ENCODE measurements around the gene ADAMTS6. TPM values are rescaled to one million over a fixed set of nuclear protein-coding genes. Genes with fewer than 3 reads are reported as not detected.

Gene ADAMTS6
- total and polyA plus RNA-seq, 11 donors = 0.28 to 4.3 (median 3.0) TPM

GRCh38 chr5:65332591-65332990 lies 149.1 kb downstream of the ADAMTS6 start:
- 96 to 100% (median 98%) methylated on average over 1 of the region's 1 CpG for WGBS, 4 donors
- no peak for DNase-seq
- ATAC-seq = no peak
- Histone ChIP-seq H3K27ac (no peak overlapping the region), H3K4me3 (no peak overlapping the region), H3K9me3 (no peaks in the 10 kb centered on the region), H3K36me3 (no peaks in the 10 kb centered on the region), H3K27me3 (no peaks in the 10 kb centered on the region), H3K4me1 (peaks cover 0 to 4% (median 0%) of the 10 kb centered on the region in 12 donors)
- intact Hi-C loops (cut with DNase I) = no loop called here
- TF ChIP-seq POLR2A (IDR thresholded peaks at IDR 0.05) (no peak), CTCF (IDR thresholded peaks at IDR 0.05) (no peak)

- H3K4me3 ChIP-seq = no peak overlapping the region
- WGBS, 4 donors = 53 to 63% (median 55%) methylated on average over 2 of the region's 2 CpGs
- no peak for DNase-seq
- no peak overlapping the region for H3K27ac ChIP-seq
- H3K36me3 ChIP-seq = no peaks in the 10 kb centered on the region
- no peaks in the 10 kb centered on the region for H3K9me3 ChIP-seq
- intact Hi-C loops (cut with DNase I) = no loop called here
- TF ChIP-seq POLR2A (IDR thresholded peaks at IDR 0.05) = no peak
- TF ChIP-seq CTCF (IDR thresholded peaks at IDR 0.05) = no peak
- H3K4me1 ChIP-seq = peaks cover 0 to 4% (median 0%) of the 10 kb centered on the region in 12 donors
- ATAC-seq = no peak
- no peaks in the 10 kb centered on the region for H3K27me3 ChIP-seq
Measured at GRCh38 chr5:65329266-65329665, 152.5 kb downstream of the ADAMTS6 start.

GRCh38 chr5:65327582-65327981 lies 154.1 kb downstream of the ADAMTS6 start:
- no peak for DNase-seq
- H3K36me3 ChIP-seq = no peaks in the 10 kb centered on the region
- 52 to 69% (median 68%) methylated on average over 1 of the region's 1 CpG for WGBS, 4 donors
- H3K4me1 ChIP-seq = peaks cover 0 to 4% (median 0%) of the 10 kb centered on the region in 12 donors
- no peaks in the 10 kb centered on the region for H3K9me3 ChIP-seq
- TF ChIP-seq CTCF (IDR thresholded peaks at IDR 0.05) (no peak), POLR2A (IDR thresholded peaks at IDR 0.05) (no peak)
- no peak overlapping the region for H3K4me3 ChIP-seq
- H3K27me3 ChIP-seq = no peaks in the 10 kb centered on the region
- intact Hi-C loops (cut with DNase I) = no loop called here
- no peak overlapping the region for H3K27ac ChIP-seq
- ATAC-seq = no peak

- intact Hi-C loops (cut with DNase I) = no loop called here
Measured at GRCh38 chr5:65326922-65327321, 154.8 kb downstream of the ADAMTS6 start.

More at GRCh38 chr5:65326922-65327321, 154.8 kb downstream of the ADAMTS6 start:
- Histone ChIP-seq H3K9me3 (no peaks in the 10 kb centered on the region), H3K27ac (no peak overlapping the region), H3K4me3 (no peak overlapping the region), H3K36me3 (no peaks in the 10 kb centered on the region), H3K27me3 (no peaks in the 10 kb centered on the region), H3K4me1 (peaks cover 0 to 4% (median 0%) of the 10 kb centered on the region in 12 donors)
- TF ChIP-seq CTCF (IDR thresholded peaks at IDR 0.05) (no peak), POLR2A (IDR thresholded peaks at IDR 0.05) (no peak)
- WGBS, 4 donors = 85 to 100% (median 92%) methylated on average over 1 of the region's 1 CpG
- DNase-seq (no peak), ATAC-seq (no peak)

Measured in heart left ventricle (tissue), 16 donors.